NT2/D1 (cell line): ENCODE results near the gene EN2.

Source experiments
- SUZ12 ChIP-seq: IDR thresholded peaks from 2 replicates; pipeline ENCODE4 v1.6.1; 2011; ENCODE audit not compliant: insufficient read length, insufficient read depth; ENCODE audit errors: extremely low read depth
- YY1 ChIP-seq: IDR thresholded peaks from 2 replicates; pipeline ENCODE4 v1.6.1; 2011; ENCODE audit not compliant: insufficient read length, insufficient read depth
- ZNF274 ChIP-seq: IDR thresholded peaks from 2 replicates; pipeline ENCODE4 v1.6.1; 2011; ENCODE audit warnings: mild to moderate bottlenecking, low read depth, low read length

GRCh38 chr7:155431711-155432110, 26.2 kb upstream of the EN2 start:
- TF ChIP-seq ZNF274 (no peak), YY1 (no peak), SUZ12 (no peak)
